Chondrocyte (in vitro differentiated cells): ENCODE measurements around the gene CSRNP3. TPM values are rescaled to one million over a fixed set of nuclear protein-coding genes. Genes with fewer than 3 reads are reported as not detected.

Experiments used
- DNase-seq: peaks from one replicate; pipeline ENCODE4 v3.0.0; 2021; ENCODE audit warnings: mixed read lengths, low spot score
- H3K27ac Mint-ChIP-seq: one replicate; pipeline ENCODE4 v1.8.0; 2021; ENCODE audit warnings: mild to moderate bottlenecking, moderate library complexity, mixed read lengths; ENCODE audit not compliant: unreplicated experiment
- H3K27me3 Mint-ChIP-seq: 2 replicates; pipeline ENCODE4 v1.8.0; 2021; ENCODE audit warnings: low read depth, mixed read lengths
- H3K36me3 Mint-ChIP-seq: 2 replicates; pipeline ENCODE4 v1.8.0; 2021; ENCODE audit warnings: low read depth, mixed read lengths
- H3K4me1 Mint-ChIP-seq: 2 replicates; pipeline ENCODE4 v1.8.0; 2021; ENCODE audit warnings: low read depth, mild to moderate bottlenecking, mixed read lengths
- H3K4me3 Mint-ChIP-seq: one replicate; pipeline ENCODE4 v1.8.0; 2021; ENCODE audit warnings: mild to moderate bottlenecking, moderate library complexity, mixed read lengths; ENCODE audit not compliant: unreplicated experiment
- H3K9me3 Mint-ChIP-seq: 2 replicates; pipeline ENCODE4 v1.8.0; 2021; ENCODE audit warnings: low read depth, mixed read lengths
- total RNA-seq: library from RNA; stranded (reverse); gene quantifications from 3 replicates; pipeline ENCODE4 v1.2.1, GENCODE V29; 2021
- TF ChIP-seq, protein P1 (sequence below): fragments of 200-600 bp; sonication (generic); IDR thresholded peaks from 2 replicates; pipeline ENCODE4 v1.5.0; 2021; ENCODE audit warnings: antibody characterized with exemption, mild to moderate bottlenecking, moderate library complexity

CSRNP3 gene
- total RNA-seq, 1 donor from 2014 or later = 3.7 TPM

DNA sequence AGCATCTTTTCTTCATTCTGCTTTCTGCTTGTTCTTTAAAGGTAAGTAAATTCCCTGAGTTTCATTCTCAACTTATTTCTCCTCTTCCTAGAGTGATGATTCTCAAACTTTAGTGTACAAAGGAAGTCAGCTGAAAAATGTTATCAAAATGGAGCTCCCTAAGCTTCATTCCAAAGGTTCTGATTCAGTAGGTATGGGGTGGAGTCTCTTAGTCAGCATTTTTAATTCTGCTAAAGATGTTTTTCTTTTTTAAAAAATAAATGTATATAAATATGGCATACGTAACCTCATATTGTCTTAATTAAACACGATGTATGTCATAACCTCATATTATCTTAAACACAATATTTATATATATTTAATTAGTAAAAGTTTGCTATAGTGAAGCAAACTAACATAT lies 3.1 kb upstream of the CSRNP3 start:
- H3K4me3 Mint-ChIP-seq = no peak overlapping the region
- no peak for DNase-seq
- TF ChIP-seq, protein P1, sequence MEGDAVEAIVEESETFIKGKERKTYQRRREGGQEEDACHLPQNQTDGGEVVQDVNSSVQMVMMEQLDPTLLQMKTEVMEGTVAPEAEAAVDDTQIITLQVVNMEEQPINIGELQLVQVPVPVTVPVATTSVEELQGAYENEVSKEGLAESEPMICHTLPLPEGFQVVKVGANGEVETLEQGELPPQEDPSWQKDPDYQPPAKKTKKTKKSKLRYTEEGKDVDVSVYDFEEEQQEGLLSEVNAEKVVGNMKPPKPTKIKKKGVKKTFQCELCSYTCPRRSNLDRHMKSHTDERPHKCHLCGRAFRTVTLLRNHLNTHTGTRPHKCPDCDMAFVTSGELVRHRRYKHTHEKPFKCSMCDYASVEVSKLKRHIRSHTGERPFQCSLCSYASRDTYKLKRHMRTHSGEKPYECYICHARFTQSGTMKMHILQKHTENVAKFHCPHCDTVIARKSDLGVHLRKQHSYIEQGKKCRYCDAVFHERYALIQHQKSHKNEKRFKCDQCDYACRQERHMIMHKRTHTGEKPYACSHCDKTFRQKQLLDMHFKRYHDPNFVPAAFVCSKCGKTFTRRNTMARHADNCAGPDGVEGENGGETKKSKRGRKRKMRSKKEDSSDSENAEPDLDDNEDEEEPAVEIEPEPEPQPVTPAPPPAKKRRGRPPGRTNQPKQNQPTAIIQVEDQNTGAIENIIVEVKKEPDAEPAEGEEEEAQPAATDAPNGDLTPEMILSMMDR = no peak
- no peaks in the 10 kb centered on the region for H3K9me3 Mint-ChIP-seq
- no peaks in the 10 kb centered on the region for H3K36me3 Mint-ChIP-seq
- H3K27me3 Mint-ChIP-seq = no peaks in the 10 kb centered on the region
- H3K4me1 Mint-ChIP-seq = peaks cover 16% of the 10 kb centered on the region
- H3K27ac Mint-ChIP-seq = no peak overlapping the region

DNA sequence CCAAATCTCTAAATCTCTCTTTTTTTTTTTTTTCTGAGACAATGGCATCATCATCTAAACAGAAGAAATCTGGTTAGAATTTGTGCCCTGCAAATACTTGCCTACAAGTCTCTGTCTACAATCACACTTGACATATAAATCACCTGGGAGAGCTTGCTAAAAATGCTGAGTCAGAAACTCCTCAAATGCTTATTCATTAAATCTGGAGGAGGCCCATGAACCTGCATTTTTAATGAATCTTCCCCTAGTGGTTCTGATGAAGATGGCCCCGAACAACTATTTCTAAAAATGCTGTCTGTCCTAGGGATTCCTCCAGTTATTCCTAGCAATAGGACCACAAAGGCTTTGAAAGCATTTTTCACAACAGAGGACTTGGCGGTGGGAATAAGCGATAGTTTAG lies 1.6 kb upstream of the CSRNP3 start:
- no peak overlapping the region for H3K4me3 Mint-ChIP-seq
- H3K27me3 Mint-ChIP-seq = no peaks in the 10 kb centered on the region
- H3K36me3 Mint-ChIP-seq = no peaks in the 10 kb centered on the region
- H3K4me1 Mint-ChIP-seq = peaks cover 21% of the 10 kb centered on the region
- TF ChIP-seq, protein P1 = no peak
- no peak for DNase-seq
- no peak overlapping the region for H3K27ac Mint-ChIP-seq
- H3K9me3 Mint-ChIP-seq = no peaks in the 10 kb centered on the region

DNA sequence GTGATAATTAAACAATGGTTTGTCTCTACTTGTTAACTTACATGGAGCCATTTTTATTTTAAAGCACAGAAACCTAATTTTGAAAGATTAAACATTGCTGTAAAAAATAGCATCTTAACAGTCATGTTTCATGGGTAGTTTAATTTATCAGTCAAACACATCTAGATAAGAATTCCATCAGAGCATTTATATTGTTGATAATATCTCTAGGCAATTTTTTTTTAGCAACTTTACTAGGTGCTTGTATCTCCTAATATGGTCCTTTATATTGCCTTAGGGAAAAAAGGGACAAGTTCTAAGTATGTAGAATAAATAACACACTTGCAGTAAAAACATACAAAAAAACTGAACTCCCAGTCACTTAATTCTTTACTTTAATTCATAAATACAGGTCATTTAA lies 863 bp downstream of the CSRNP3 start:
- Mint-ChIP-seq H3K27ac (no peak overlapping the region), H3K27me3 (no peaks in the 10 kb centered on the region), H3K4me1 (peaks cover 21% of the 10 kb centered on the region), H3K36me3 (no peaks in the 10 kb centered on the region), H3K9me3 (no peaks in the 10 kb centered on the region), H3K4me3 (peak overlapping the region; percentile 79)
- TF ChIP-seq, protein P1 = no peak
- DNase-seq = no peak

DNA sequence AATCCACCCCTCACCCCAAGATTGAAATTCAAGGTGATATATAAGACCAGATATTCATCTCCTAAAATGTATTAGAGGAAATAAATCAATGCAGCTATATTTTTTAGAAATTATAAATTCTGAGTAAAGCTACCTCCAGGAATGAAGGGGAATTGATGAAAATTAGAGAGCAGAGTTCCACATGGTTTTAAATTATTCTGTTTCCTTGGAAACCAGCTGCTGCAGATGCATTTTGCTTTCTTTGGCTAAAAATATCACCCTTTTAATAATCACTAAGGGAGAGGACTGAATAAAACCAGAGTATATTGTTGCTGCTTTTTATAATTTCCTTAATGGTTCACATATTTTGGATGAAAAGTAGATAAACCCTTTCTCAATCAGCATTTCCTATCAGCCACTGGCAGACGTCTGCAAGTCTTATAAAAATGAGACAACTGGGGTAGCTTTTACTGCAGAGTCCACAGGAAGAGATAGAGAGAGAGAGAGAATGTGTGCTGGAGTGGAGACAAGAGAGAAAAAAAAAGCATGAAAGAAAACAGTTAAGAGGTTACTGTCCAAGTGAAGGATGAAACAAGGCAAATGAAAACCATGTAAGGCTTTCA lies 2.0 kb downstream of the CSRNP3 start:
- no peak for DNase-seq
- H3K27me3 Mint-ChIP-seq = no peaks in the 10 kb centered on the region
- TF ChIP-seq, protein P1 = no peak
- peak overlapping the region; percentile 10 for H3K4me3 Mint-ChIP-seq
- peak overlapping the region; percentile 13 for H3K27ac Mint-ChIP-seq
- H3K4me1 Mint-ChIP-seq = peaks cover 21% of the 10 kb centered on the region
- no peaks in the 10 kb centered on the region for H3K36me3 Mint-ChIP-seq
- H3K9me3 Mint-ChIP-seq = no peaks in the 10 kb centered on the region

DNA sequence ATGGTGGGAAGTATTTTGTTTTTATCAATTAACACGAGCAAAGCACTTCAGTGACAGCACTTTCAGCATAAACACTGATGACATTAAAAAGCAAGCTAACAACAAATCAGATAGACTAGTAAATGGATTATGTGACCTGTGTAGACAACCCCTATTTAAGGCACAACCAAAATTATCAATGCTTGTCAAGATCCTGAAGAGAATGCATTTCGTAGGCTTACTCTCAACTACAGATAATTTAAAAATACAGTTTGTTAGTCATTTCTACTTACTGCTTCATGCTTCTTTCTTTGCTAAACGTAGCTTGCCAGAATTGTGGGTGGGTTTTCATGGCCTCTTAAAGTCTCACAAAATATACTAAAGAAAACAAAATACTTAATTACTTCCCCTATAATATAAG lies 3.4 kb downstream of the CSRNP3 start:
- DNase-seq = no peak
- Mint-ChIP-seq H3K36me3 (no peaks in the 10 kb centered on the region), H3K4me1 (peaks cover 21% of the 10 kb centered on the region), H3K4me3 (no peak overlapping the region), H3K27ac (no peak overlapping the region), H3K27me3 (no peaks in the 10 kb centered on the region), H3K9me3 (no peaks in the 10 kb centered on the region)
- TF ChIP-seq, protein P1 = no peak
